Stomach smooth muscle (tissue), 2 donors: Measurements from ENCODE around the gene MAP2K5.

Experiments used
- H3K27ac ChIP-seq: one replicate; pipeline ENCODE4 v1.7.0; 2013; ENCODE audit warnings: mild to moderate bottlenecking, low read length, inconsistent platforms
- H3K27me3 ChIP-seq, 2 donors: one replicate each; pipeline ENCODE4 v1.7.0; 2013; ENCODE audit warnings: low read length in 2 of 2; ENCODE audit not compliant: insufficient read depth in 2 of 2, control insufficient read depth in 1 of 2
- H3K36me3 ChIP-seq, 2 donors: one replicate each; pipeline ENCODE4 v1.7.0; 2013; ENCODE audit warnings: low read length in 2 of 2; ENCODE audit not compliant: control insufficient read depth in 2 of 2, insufficient read depth in 2 of 2
- H3K4me1 ChIP-seq: one replicate; pipeline ENCODE4 v1.7.0; 2013; ENCODE audit warnings: low read length; ENCODE audit not compliant: control insufficient read depth, insufficient read depth
- H3K4me3 ChIP-seq, 2 donors: one replicate each; pipeline ENCODE4 v1.7.0; 2013; ENCODE audit warnings: low read length in 2 of 2
- H3K9ac ChIP-seq, 2 donors: one replicate each; pipeline ENCODE4 v1.7.0; 2013; ENCODE audit warnings: low read length in 2 of 2, mild to moderate bottlenecking in 1 of 2
- H3K9me3 ChIP-seq, 2 donors: one replicate each; pipeline ENCODE4 v1.7.0; 2013; ENCODE audit warnings: low read length in 2 of 2; ENCODE audit not compliant: control insufficient read depth in 2 of 2
- donor health status: healthy.
- donor health status: Pancreatic carcinoma.

MAP2K5 gene

GRCh38 chr15:67816668-67817067 is 274.2 kb downstream of the MAP2K5 start:
- H3K4me1 ChIP-seq = peaks cover 8% of the 10 kb centered on the region
- no peak overlapping the region for H3K9ac ChIP-seq
- peaks cover 32 to 35% of the 10 kb centered on the region in 2 donors for H3K27me3 ChIP-seq
- H3K4me3 ChIP-seq = no peak overlapping the region
- H3K36me3 ChIP-seq = no peaks in the 10 kb centered on the region
- H3K9me3 ChIP-seq = peaks cover 3 to 12% of the 10 kb centered on the region in 2 donors
- H3K27ac ChIP-seq = no peak overlapping the region

- Histone ChIP-seq H3K36me3 (no peaks in the 10 kb centered on the region), H3K27ac (no peak overlapping the region), H3K27me3 (peaks cover 43 to 52% of the 10 kb centered on the region in 2 donors)
Measured at GRCh38 chr15:67818464-67818863, 276.0 kb downstream of the MAP2K5 start.

GRCh38 chr15:67819636-67820035 is 277.1 kb downstream of the MAP2K5 start:
- H3K27me3 ChIP-seq = peaks cover 55 to 64% of the 10 kb centered on the region in 2 donors
- no peak overlapping the region for H3K4me3 ChIP-seq

More at GRCh38 chr15:67818464-67818863, 276.0 kb downstream of the MAP2K5 start:
- Histone ChIP-seq H3K4me1 (peaks cover 16% of the 10 kb centered on the region), H3K9me3 (peaks cover 3 to 16% of the 10 kb centered on the region in 2 donors), H3K9ac (no peak overlapping the region), H3K4me3 (no peak overlapping the region)

GRCh38 chr15:67820122-67820991 is 277.9 kb downstream of the MAP2K5 start:
- Histone ChIP-seq H3K27ac (no peak overlapping the region), H3K4me1 (peaks cover 26% of the 10 kb centered on the region), H3K9ac (no peak overlapping the region), H3K4me3 (no peak overlapping the region), H3K36me3 (no peaks in the 10 kb centered on the region), H3K27me3 (peaks cover 60 to 71% of the 10 kb centered on the region in 2 donors), H3K9me3 (peaks cover 3 to 9% of the 10 kb centered on the region in 2 donors)

More at GRCh38 chr15:67819636-67820035, 277.1 kb downstream of the MAP2K5 start:
- peaks cover 22% of the 10 kb centered on the region for H3K4me1 ChIP-seq
- no peaks in the 10 kb centered on the region for H3K36me3 ChIP-seq
- H3K9me3 ChIP-seq = peaks cover 3 to 16% of the 10 kb centered on the region in 2 donors
- H3K27ac ChIP-seq = no peak overlapping the region
- no peak overlapping the region for H3K9ac ChIP-seq

- Histone ChIP-seq H3K4me1 (peaks cover 34% of the 10 kb centered on the region), H3K36me3 (no peaks in the 10 kb centered on the region), H3K9me3 (peaks cover 3 to 4% of the 10 kb centered on the region in 2 donors), H3K4me3 (no peak overlapping the region), H3K27me3 (peaks cover 67 to 79% of the 10 kb centered on the region in 2 donors), H3K9ac (no peak overlapping the region), H3K27ac (no peak overlapping the region)
Measured at GRCh38 chr15:67820992-67821783, 278.7 kb downstream of the MAP2K5 start.

- H3K4me3 ChIP-seq = no peak overlapping the region
- H3K27me3 ChIP-seq = peaks cover 71 to 86% of the 10 kb centered on the region in 2 donors
- H3K9ac ChIP-seq = no peak overlapping the region
- peaks cover 0 to 4% of the 10 kb centered on the region in 2 donors for H3K9me3 ChIP-seq
- H3K27ac ChIP-seq = no peak overlapping the region
- peaks cover 40% of the 10 kb centered on the region for H3K4me1 ChIP-seq
- no peaks in the 10 kb centered on the region for H3K36me3 ChIP-seq
Measured at GRCh38 chr15:67821784-67822440, 279.4 kb downstream of the MAP2K5 start.

GRCh38 chr15:67822537-67823313 is 280.2 kb downstream of the MAP2K5 start:
- H3K4me1 ChIP-seq = peaks cover 44% of the 10 kb centered on the region
- H3K9ac ChIP-seq = no peak overlapping the region
- H3K4me3 ChIP-seq = no peak overlapping the region
- peaks cover 69 to 95% of the 10 kb centered on the region in 2 donors for H3K27me3 ChIP-seq
- no peak overlapping the region for H3K27ac ChIP-seq
- H3K36me3 ChIP-seq = no peaks in the 10 kb centered on the region
- H3K9me3 ChIP-seq = peaks cover 0 to 4% of the 10 kb centered on the region in 2 donors

- Histone ChIP-seq H3K9me3 (peaks cover 0 to 4% of the 10 kb centered on the region in 2 donors), H3K27me3 (peaks cover 69 to 96% of the 10 kb centered on the region in 2 donors), H3K4me1 (peaks cover 52% of the 10 kb centered on the region), H3K4me3 (no peak overlapping the region), H3K36me3 (no peaks in the 10 kb centered on the region), H3K27ac (no peak overlapping the region), H3K9ac (no peak overlapping the region)
Measured at GRCh38 chr15:67823314-67824196, 281.1 kb downstream of the MAP2K5 start.

- H3K27me3 ChIP-seq = peaks cover 72 to 99% of the 10 kb centered on the region in 2 donors
- no peak overlapping the region for H3K27ac ChIP-seq
- H3K9me3 ChIP-seq = peaks cover 0 to 4% of the 10 kb centered on the region in 2 donors
- no peaks in the 10 kb centered on the region for H3K36me3 ChIP-seq
- no peak overlapping the region for H3K4me3 ChIP-seq
- H3K9ac ChIP-seq = no peak overlapping the region
- H3K4me1 ChIP-seq = peaks cover 54% of the 10 kb centered on the region
Measured at GRCh38 chr15:67824197-67824968, 281.9 kb downstream of the MAP2K5 start.
